Measurements from ENCODE around the gene NANP.
"Not testable (repeated sequence)": the region's sequence is repeated elsewhere in the genome, so short reads cannot be mapped to it uniquely, and the experiment has no call there.

GRCh38 chr20:25602191-25602913, 21.5 kb downstream of the NANP start:
- not testable (repeated sequence) for TF ChIP-seq CTCF (conservative IDR thresholded peaks at IDR 0.05; ENCODE audit: low read depth, low read length); EZH2 (IDR thresholded peaks at IDR 0.05; ENCODE audit: borderline replicate concordance, low read depth, low read length, poor library complexity, severe bottlenecking)

Measured in A673 (cell line).